SK-N-SH (cell line): Measurements from ENCODE around the gene GOLT1A. TPM values are rescaled to one million over a fixed set of nuclear protein-coding genes. Genes with fewer than 3 reads are reported as not detected.

Source experiments
- CTCF ChIA-PET: fragments of 300-600, 350-600 bp; formaldehyde crosslinking; extraction: SDS; loops from one replicate; lab custom pipeline; 2021; lab: Yijun Ruan, JAX
- POLR2A ChIA-PET: fragments of 350-600 bp; sonication (Branson Sonifier 250); formaldehyde crosslinking; extraction: SDS; loops from one replicate; lab custom pipeline; 2020; ENCODE audit warnings: antibody characterized with exemption, inconsistent platforms; lab: Yijun Ruan, JAX
- DNase-seq: peaks from one replicate; pipeline ENCODE4 v3.0.0; 2012
- H2AFZ ChIP-seq: fragments of 200-600 bp; sonication (generic); 2 replicates; pipeline ENCODE4 v1.8.1; 2016; ENCODE audit warnings: antibody characterized with exemption, mild to moderate bottlenecking, low read depth
- H3F3A ChIP-seq: fragments of 200-600 bp; sonication (generic); replicated peaks from 2 replicates; pipeline ENCODE3; 2016; ENCODE audit warnings: antibody characterized with exemption, mild to moderate bottlenecking; ENCODE audit not compliant: insufficient read depth
- H3K27ac ChIP-seq, 2 experiments: fragments of 200-500 bp in 1 of 2; fragments of 200-600 bp in 1 of 2; sonication (Bioruptor generic) in 1 of 2; sonication (generic), shearing (Covaris generic) in 1 of 2; 2 replicates each; pipeline versions ENCODE4 v1.5.1 to v1.6.1; 2014 to 2016; ENCODE audit warnings: low read depth in 2 of 2, inconsistent platforms in 1 of 2, low read length in 1 of 2, mild to moderate bottlenecking in 1 of 2, mixed read lengths in 1 of 2
- H3K27me3 ChIP-seq: fragments of 200-600 bp; sonication (generic), shearing (Covaris generic); 2 replicates; pipeline ENCODE4 v1.6.1; 2016; ENCODE audit warnings: mixed run types; ENCODE audit not compliant: insufficient read depth
- H3K36me3 ChIP-seq, 2 experiments: fragments of 200-500 bp in 1 of 2; fragments of 200-600 bp in 1 of 2; sonication (Bioruptor generic) in 1 of 2; sonication (generic) in 1 of 2; replicated peaks in 1 of 2; 2 replicates each; pipeline versions ENCODE3 to v1.5.1; 2014 to 2016; ENCODE audit warnings: low read length in 1 of 2, mild to moderate bottlenecking in 1 of 2; ENCODE audit not compliant: insufficient read depth in 2 of 2, control insufficient read depth in 1 of 2
- H3K4me1 ChIP-seq, 2 experiments: fragments of 200-500 bp in 1 of 2; fragments of 200-600 bp in 1 of 2; sonication (Bioruptor generic) in 1 of 2; sonication (generic), shearing (Covaris generic) in 1 of 2; 2 replicates each; pipeline versions ENCODE4 v1.5.1 to v1.6.1; 2014 to 2016; ENCODE audit warnings: low read depth in 1 of 2, low read length in 1 of 2, mixed run types in 1 of 2; ENCODE audit not compliant: insufficient read depth in 2 of 2, control insufficient read depth in 1 of 2
- H3K4me2 ChIP-seq: fragments of 200-600 bp; sonication (generic), shearing (Covaris generic); 2 replicates; pipeline ENCODE4 v1.6.1; 2017; ENCODE audit warnings: mixed run types
- H3K4me3 ChIP-seq, 2 experiments: fragments of 200-500 bp in 1 of 2; fragments of 200-600 bp in 1 of 2; sonication (Bioruptor generic) in 1 of 2; sonication (generic), shearing (Covaris generic) in 1 of 2; 2 replicates each; pipeline versions ENCODE4 v1.5.1 to v1.8.1; 2014 to 2016; ENCODE audit warnings: low read depth in 2 of 2, inconsistent platforms in 1 of 2, low read length in 1 of 2, mild to moderate bottlenecking in 1 of 2, mixed read lengths in 1 of 2, moderate library complexity in 1 of 2
- H3K79me2 ChIP-seq: fragments of 200-600 bp; sonication (generic); 2 replicates; pipeline ENCODE4 v1.8.1; 2017; ENCODE audit warnings: mild to moderate bottlenecking; ENCODE audit not compliant: insufficient read depth
- H3K9ac ChIP-seq: fragments of 200-600 bp; sonication (generic); 2 replicates; pipeline ENCODE4 v1.6.1; 2017; ENCODE audit warnings: mixed run types
- H3K9me2 ChIP-seq: fragments of 200-600 bp; sonication (generic); 2 replicates; pipeline ENCODE4 v1.6.1; 2017; ENCODE audit warnings: mixed run types
- H3K9me3 ChIP-seq: fragments of 200-600 bp; sonication (generic); 2 replicates; pipeline ENCODE4 v1.6.1; 2017; ENCODE audit warnings: mixed run types, mild to moderate bottlenecking, moderate library complexity
- H4K20me1 ChIP-seq: fragments of 200-600 bp; sonication (generic); 2 replicates; pipeline ENCODE4 v1.6.1; 2017; ENCODE audit warnings: mild to moderate bottlenecking, mixed run types; ENCODE audit not compliant: insufficient read depth
- CHD2 ChIP-seq: fragments of 150-350 bp; IDR thresholded peaks from 2 replicates; pipeline ENCODE4 v1.6.1; 2018; ENCODE audit warnings: low read length; ENCODE audit not compliant: partially characterized antibody
- CTCF ChIP-seq: fragments of 200-600 bp; sonication (generic); IDR thresholded peaks from 2 replicates; pipeline ENCODE4 v1.6.1; 2017; ENCODE audit warnings: antibody characterized with exemption, mild to moderate bottlenecking, moderate library complexity
- EP300 ChIP-seq, 2 experiments: IDR thresholded peaks; 2 replicates each; pipeline versions ENCODE4 v1.4.0 to v1.6.1; 2012; ENCODE audit warnings: borderline replicate concordance in 1 of 2, low read depth in 1 of 2, low read length in 1 of 2
- EZH2phosphoT487 ChIP-seq: fragments of 200-600 bp; sonication (generic); IDR thresholded peaks from 2 replicates; pipeline ENCODE4 v1.6.1; 2017; ENCODE audit warnings: low read depth, mixed run types, mild to moderate bottlenecking, antibody characterized with exemption, moderate library complexity, borderline replicate concordance
- FOXJ3 ChIP-seq: sonication (generic); formaldehyde crosslinking; IDR thresholded peaks from 2 replicates; pipeline ENCODE4 v1.5.1; 2020; ENCODE audit warnings: mild to moderate bottlenecking, missing genetic modification reagents
- FOXM1 ChIP-seq: IDR thresholded peaks from 2 replicates; pipeline ENCODE4 v1.4.0; 2012; ENCODE audit warnings: low read depth, mild to moderate bottlenecking
- MAX ChIP-seq: IDR thresholded peaks from 2 replicates; pipeline ENCODE4 v1.4.0; 2012; ENCODE audit warnings: low read depth
- NFIC ChIP-seq: IDR thresholded peaks from 2 replicates; pipeline ENCODE4 v1.4.0; 2012; ENCODE audit warnings: borderline replicate concordance
- NRF1 ChIP-seq: IDR thresholded peaks from 2 replicates; pipeline ENCODE4 v1.6.1; 2012; ENCODE audit warnings: low read depth, mild to moderate bottlenecking, low read length
- PBX3 ChIP-seq: IDR thresholded peaks from 2 replicates; pipeline ENCODE4; 2012
- POLR2AphosphoS5 ChIP-seq: IDR thresholded peaks from 2 replicates; pipeline ENCODE4 v1.6.1; 2012; ENCODE audit warnings: low read depth, low read length
- RAD21 ChIP-seq: IDR thresholded peaks from 2 replicates; pipeline ENCODE4 v1.6.1; 2012; ENCODE audit warnings: mild to moderate bottlenecking, low read length
- REST ChIP-seq: IDR thresholded peaks from 2 replicates; pipeline ENCODE4 v1.6.1; 2012; ENCODE audit warnings: mild to moderate bottlenecking, low read depth, low read length, moderate library complexity
- SMC3 ChIP-seq: IDR thresholded peaks from 2 replicates; pipeline ENCODE4 v1.6.1; 2012; ENCODE audit warnings: low read depth, low read length, improper control_type of control experiment
- TEAD4 ChIP-seq: IDR thresholded peaks from 2 replicates; pipeline ENCODE4 v1.4.0; 2012; ENCODE audit warnings: mild to moderate bottlenecking, borderline replicate concordance; ENCODE audit not compliant: insufficient read depth
- YY1 ChIP-seq: IDR thresholded peaks from 2 replicates; pipeline ENCODE4 v1.4.0; 2012; ENCODE audit warnings: low read depth, mild to moderate bottlenecking
- ZBTB33 ChIP-seq: IDR thresholded peaks from 2 replicates; pipeline ENCODE4 v1.4.0; 2012; ENCODE audit warnings: low read depth, borderline replicate concordance
- WGBS: methylation state at CpG from one replicate; pipeline ENCODE4 v1.1.6; 2017; ENCODE audit warnings: low lambda C conversion rate; 5-methylcytosine and 5-hydroxymethylcytosine counted together
- polyA plus RNA-seq, 3 experiments: library from polyadenylated mRNA; depleted of rRNA; stranded (reverse); fragments of >200 nt; gene quantifications; 2 replicates each; pipeline ENCODE4 v1.2.3, GENCODE V29; 2012
- TF ChIP-seq, protein P1 (sequence below): fragments of 150-350 bp; IDR thresholded peaks from 2 replicates; pipeline ENCODE4 v1.6.1; 2017; ENCODE audit warnings: antibody characterized with exemption, low read length, low read depth, borderline replicate concordance
- TF ChIP-seq, protein P2 (sequence below): IDR thresholded peaks from 2 replicates; pipeline ENCODE4 v1.4.0; 2012; ENCODE audit warnings: low read depth, borderline replicate concordance

Gene GOLT1A
- polyA plus RNA-seq, 1 of the 3 experiments (the other 2 are of a cell fraction) = not detected

- TF ChIP-seq, protein P1, sequence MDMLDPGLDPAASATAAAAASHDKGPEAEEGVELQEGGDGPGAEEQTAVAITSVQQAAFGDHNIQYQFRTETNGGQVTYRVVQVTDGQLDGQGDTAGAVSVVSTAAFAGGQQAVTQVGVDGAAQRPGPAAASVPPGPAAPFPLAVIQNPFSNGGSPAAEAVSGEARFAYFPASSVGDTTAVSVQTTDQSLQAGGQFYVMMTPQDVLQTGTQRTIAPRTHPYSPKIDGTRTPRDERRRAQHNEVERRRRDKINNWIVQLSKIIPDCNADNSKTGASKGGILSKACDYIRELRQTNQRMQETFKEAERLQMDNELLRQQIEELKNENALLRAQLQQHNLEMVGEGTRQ = no peak
- TF ChIP-seq MAX (no peak), REST (no peak), YY1 (no peak), EZH2phosphoT487 (no peak), PBX3 (no peak), NFIC (no peak), NRF1 (no peak), EP300 (IDR thresholded peaks at IDR 0.05; ENCODE audit: borderline replicate concordance in 1 of 2, low read depth in 1 of 2, low read length in 1 of 2) (no peak), SMC3 (no peak), RAD21 (no peak), CTCF (no peak), TEAD4 (no peak), ZBTB33 (no peak), POLR2AphosphoS5 (no peak), FOXJ3 (CRISPR knock-in tag) (no peak), FOXM1 (no peak), CHD2 (no peak)
- TF ChIP-seq, protein P2, sequence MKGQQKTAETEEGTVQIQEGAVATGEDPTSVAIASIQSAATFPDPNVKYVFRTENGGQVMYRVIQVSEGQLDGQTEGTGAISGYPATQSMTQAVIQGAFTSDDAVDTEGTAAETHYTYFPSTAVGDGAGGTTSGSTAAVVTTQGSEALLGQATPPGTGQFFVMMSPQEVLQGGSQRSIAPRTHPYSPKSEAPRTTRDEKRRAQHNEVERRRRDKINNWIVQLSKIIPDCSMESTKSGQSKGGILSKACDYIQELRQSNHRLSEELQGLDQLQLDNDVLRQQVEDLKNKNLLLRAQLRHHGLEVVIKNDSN = no peak
- ChIA-PET CTCF (interaction anchor here (1.0 to 15.9 kb wide), 10 partner anchors 8 to 135 kb away, joined by 3 to 338 read pairs (median 4); partner anchors contain the start of gene PLEKHA6), POLR2A (interaction anchor here (1.1 to 1.6 kb wide), 4 partner anchors 13 to 96 kb away, joined by 3 to 7 read pairs (median 4); partner anchors contain the start of gene PLEKHA6)
- no peak overlapping the region for H2AFZ ChIP-seq
- no peaks in the 10 kb centered on the region for H3K9me2 ChIP-seq
- H3K36me3 ChIP-seq = peaks cover 0 to 5% of the 10 kb centered on the region in 2 experiments
- no peak overlapping the region for H3K4me3 ChIP-seq
- H4K20me1 ChIP-seq = no peaks in the 10 kb centered on the region
- no peaks in the 10 kb centered on the region for H3F3A ChIP-seq
- H3K27me3 ChIP-seq = no peaks in the 10 kb centered on the region; the same call in 1 of the 2 replicates
- DNase-seq = no peak
- no peak overlapping the region for H3K4me2 ChIP-seq
- H3K9ac ChIP-seq = no peak overlapping the region
- H3K79me2 ChIP-seq = no peaks in the 10 kb centered on the region
- H3K27ac ChIP-seq = peak overlapping the region in 1 of 2 experiments; percentile 43; a peak in 2 of 4 replicates
- no peaks in the 10 kb centered on the region for H3K9me3 ChIP-seq
- peaks cover 0 to 69% of the 10 kb centered on the region in 2 experiments; a peak in 1 of 4 replicates for H3K4me1 ChIP-seq
- 77% methylated on average over 12 of the region's 13 CpGs for WGBS
Measured at GRCh38 chr1:204262506-204263253, 48.9 kb upstream of the GOLT1A start.
